ENCODE results near the gene RNF217.

DNA sequence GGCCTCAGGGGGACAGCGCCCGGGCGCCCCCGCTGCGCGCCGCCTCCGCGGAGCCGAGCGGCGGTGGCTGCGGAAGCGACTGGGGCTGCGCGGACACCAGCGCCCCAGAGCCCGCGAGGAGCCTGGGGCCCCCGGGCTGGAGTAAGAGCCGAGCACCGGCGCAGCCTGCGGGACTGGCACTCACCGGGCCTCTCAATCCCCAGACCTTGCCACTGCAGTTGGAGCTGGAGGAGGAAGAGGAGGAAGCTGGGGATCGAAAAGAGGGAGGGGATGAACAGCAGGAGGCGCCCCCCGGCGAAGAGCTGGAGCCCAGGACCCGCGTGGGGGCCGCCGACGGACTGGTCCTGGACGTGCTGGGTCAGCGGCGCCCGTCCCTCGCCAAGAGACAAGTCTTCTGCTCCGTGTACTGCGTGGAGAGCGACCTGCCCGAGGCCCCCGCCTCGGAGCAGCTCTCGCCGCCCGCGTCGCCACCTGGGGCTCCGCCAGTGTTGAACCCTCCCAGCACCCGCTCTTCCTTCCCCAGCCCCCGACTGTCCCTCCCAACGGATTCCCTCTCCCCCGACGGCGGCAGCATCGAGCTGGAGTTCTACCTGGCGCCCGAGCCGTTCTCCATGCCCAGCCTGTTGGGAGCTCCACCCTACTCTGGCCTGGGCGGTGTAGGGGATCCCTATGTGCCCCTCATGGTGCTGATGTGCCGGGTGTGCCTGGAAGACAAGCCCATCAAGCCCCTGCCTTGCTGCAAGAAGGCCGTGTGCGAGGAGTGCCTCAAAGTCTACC is 590 bp downstream of the RNF217 start:
- TF ChIP-seq, protein P1, sequence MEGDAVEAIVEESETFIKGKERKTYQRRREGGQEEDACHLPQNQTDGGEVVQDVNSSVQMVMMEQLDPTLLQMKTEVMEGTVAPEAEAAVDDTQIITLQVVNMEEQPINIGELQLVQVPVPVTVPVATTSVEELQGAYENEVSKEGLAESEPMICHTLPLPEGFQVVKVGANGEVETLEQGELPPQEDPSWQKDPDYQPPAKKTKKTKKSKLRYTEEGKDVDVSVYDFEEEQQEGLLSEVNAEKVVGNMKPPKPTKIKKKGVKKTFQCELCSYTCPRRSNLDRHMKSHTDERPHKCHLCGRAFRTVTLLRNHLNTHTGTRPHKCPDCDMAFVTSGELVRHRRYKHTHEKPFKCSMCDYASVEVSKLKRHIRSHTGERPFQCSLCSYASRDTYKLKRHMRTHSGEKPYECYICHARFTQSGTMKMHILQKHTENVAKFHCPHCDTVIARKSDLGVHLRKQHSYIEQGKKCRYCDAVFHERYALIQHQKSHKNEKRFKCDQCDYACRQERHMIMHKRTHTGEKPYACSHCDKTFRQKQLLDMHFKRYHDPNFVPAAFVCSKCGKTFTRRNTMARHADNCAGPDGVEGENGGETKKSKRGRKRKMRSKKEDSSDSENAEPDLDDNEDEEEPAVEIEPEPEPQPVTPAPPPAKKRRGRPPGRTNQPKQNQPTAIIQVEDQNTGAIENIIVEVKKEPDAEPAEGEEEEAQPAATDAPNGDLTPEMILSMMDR (IDR thresholded peaks at IDR 0.05): no peak
- TF ChIP-seq POLR2A (IDR thresholded peaks at IDR 0.05): no peak
